GM12878 (cell line): ENCODE measurements around the gene SUCNR1. TPM values are rescaled to one million over a fixed set of nuclear protein-coding genes. Genes with fewer than 3 reads are reported as not detected.

Experiments used
- ATAC-seq: fragments of 200-7000 bp; cut with Tn5 transposase; 3 replicates; pipeline ENCODE4 v1.9.1; 2020; ENCODE audit warnings: mild to moderate bottlenecking, moderate library complexity
- BruUV-seq: library from RNA; stranded (reverse); fragments of 400-500 nt; replicated peaks from 2 replicates; lab custom pipeline; 2021; lab: Mats Ljungman, UMichigan
- CTCF ChIA-PET: fragments of 300-600 bp; sonication (Branson Sonifier 250); formaldehyde crosslinking; extraction: SDS; loops from one replicate; lab custom pipeline; 2021; ENCODE audit warnings: inconsistent platforms; lab: Yijun Ruan, JAX
- POLR2A ChIA-PET: fragments of 350-600 bp; formaldehyde crosslinking; extraction: SDS; loops from one replicate; lab custom pipeline; 2021; ENCODE audit warnings: inconsistent platforms; lab: Charles Lee
- RAD21 ChIA-PET: fragments of 300-600 bp; sonication (Branson Sonifier 250); formaldehyde crosslinking; loops from one replicate; lab custom pipeline; 2023; ENCODE audit warnings: antibody characterized with exemption; ENCODE audit not compliant: unreplicated experiment; lab: Charles Lee
- SMC1A ChIA-PET: fragments of 300-600 bp; sonication (Branson Sonifier 250); formaldehyde crosslinking; loops from one replicate; lab custom pipeline; 2023; ENCODE audit not compliant: unreplicated experiment, uncharacterized antibody; lab: Charles Lee
- DNase-seq: peaks from one replicate; pipeline ENCODE4 v3.0.0-alpha.2; 2011; ENCODE audit warnings: low read depth, low spot score
- FAIRE-seq: peaks from 3 replicates; lab custom pipeline; 2011; peaks lifted over from hg19 to GRCh38; lab: Jason Lieb, UNC
- H2AFZ ChIP-seq: 2 replicates; pipeline ENCODE4 v1.6.0; 2011; ENCODE audit warnings: low read depth, low read length, control low read depth; ENCODE audit not compliant: control insufficient read depth
- H3K27ac ChIP-seq: 2 replicates; pipeline ENCODE4 v1.5.1; 2011; ENCODE audit warnings: control low read depth; ENCODE audit not compliant: control insufficient read depth, insufficient read depth
- H3K27me3 ChIP-seq, 2 experiments: replicated peaks in 1 of 2; 2 replicates each; pipeline versions ENCODE4 v1.6.0 to v1.6.1; 2011; ENCODE audit warnings: low read length in 1 of 2; ENCODE audit not compliant: control insufficient read depth in 2 of 2, insufficient read depth in 2 of 2
- H3K36me3 ChIP-seq, 2 experiments: 2 replicates each; pipeline ENCODE4 v1.5.1; 2011; ENCODE audit warnings: low read length in 1 of 2; ENCODE audit not compliant: control insufficient read depth in 2 of 2, insufficient read depth in 2 of 2
- H3K4me1 ChIP-seq: 2 replicates; pipeline ENCODE4 v1.6.1; 2011; ENCODE audit warnings: mild to moderate bottlenecking, low read length, moderate library complexity, mixed read lengths; ENCODE audit not compliant: control insufficient read depth, insufficient read depth
- H3K4me2 ChIP-seq: 2 replicates; pipeline ENCODE4 v1.6.0; 2011; ENCODE audit warnings: control low read depth; ENCODE audit not compliant: control insufficient read depth, insufficient read depth
- H3K4me3 ChIP-seq: fragments of 200-600 bp; sonication (generic); 2 replicates; pipeline ENCODE4 v1.5.1; 2016
- H3K79me2 ChIP-seq: 2 replicates; pipeline ENCODE4 v1.6.0; 2011; ENCODE audit warnings: low read length; ENCODE audit not compliant: control insufficient read depth, insufficient read depth
- H3K9ac ChIP-seq: 2 replicates; pipeline ENCODE4 v1.8.0; 2011; ENCODE audit warnings: low read length, control low read depth, mixed read lengths; ENCODE audit not compliant: control insufficient read depth, insufficient read depth
- H3K9me3 ChIP-seq: replicated peaks from 3 replicates; pipeline ENCODE4 v1.5.1; 2011; ENCODE audit warnings: mild to moderate bottlenecking, low read length; ENCODE audit not compliant: control insufficient read depth, insufficient read depth
- H4K20me1 ChIP-seq: 2 replicates; pipeline ENCODE4 v1.6.0; 2011; ENCODE audit not compliant: control insufficient read depth, insufficient read depth
- CEBPZ ChIP-seq: fragments of 150-350 bp; IDR thresholded peaks from 2 replicates; pipeline ENCODE4 v1.6.1; 2016; ENCODE audit warnings: low read depth, low read length
- EGR1 ChIP-seq, 2 experiments: IDR thresholded peaks; 1 replicate in 1 of 2; 2 replicates in 1 of 2; pipeline ENCODE4 v1.6.1; 2011 to 2012; ENCODE audit warnings: low read depth in 2 of 2, low read length in 2 of 2, borderline replicate concordance in 1 of 2, mild to moderate bottlenecking in 1 of 2, moderate library complexity in 1 of 2
- FOS ChIP-seq: IDR thresholded peaks from 3 replicates; pipeline ENCODE4 v1.6.1; 2011; ENCODE audit warnings: borderline replicate concordance; ENCODE audit not compliant: insufficient read length; ENCODE audit errors: extremely low read depth
- IRF5 ChIP-seq: fragments of 450-650 bp; IDR thresholded peaks from 2 replicates; pipeline ENCODE4 v1.6.1; 2017; ENCODE audit warnings: borderline replicate concordance
- JUND ChIP-seq: IDR thresholded peaks from 2 replicates; pipeline ENCODE4 v1.6.1; 2012; ENCODE audit warnings: low read depth, mild to moderate bottlenecking, low read length, improper control_type of control experiment, moderate library complexity
- NR2C2 ChIP-seq: IDR thresholded peaks from 2 replicates; pipeline ENCODE4 v1.6.1; 2011; ENCODE audit warnings: borderline replicate concordance, low read depth; ENCODE audit not compliant: control insufficient read depth, insufficient read length
- PAX8 ChIP-seq: fragments of 450-650 bp; IDR thresholded peaks from 2 replicates; pipeline ENCODE4 v1.6.1; 2017; ENCODE audit warnings: mild to moderate bottlenecking, moderate library complexity
- RELB ChIP-seq: fragments of 450-650 bp; IDR thresholded peaks from 2 replicates; pipeline ENCODE4 v1.6.1; 2017; ENCODE audit warnings: low read depth, mild to moderate bottlenecking, moderate library complexity
- SMARCA5 ChIP-seq: fragments of 450-650 bp; IDR thresholded peaks from 2 replicates; pipeline ENCODE4 v1.6.1; 2017; ENCODE audit warnings: mild to moderate bottlenecking
- STAT3 ChIP-seq: IDR thresholded peaks from 2 replicates; pipeline ENCODE4 v1.6.1; 2011; ENCODE audit warnings: low read depth, low read length, improper control_type of control experiment
- ZBED1 ChIP-seq: IDR thresholded peaks from 2 replicates; pipeline ENCODE4 v1.6.1; 2016; ENCODE audit warnings: borderline replicate concordance
- ZBTB40 ChIP-seq: fragments of 450-650 bp; IDR thresholded peaks from 2 replicates; pipeline ENCODE4 v1.6.1; 2016; ENCODE audit warnings: mild to moderate bottlenecking, moderate library complexity, borderline replicate concordance
- ZNF207 ChIP-seq: fragments of 450-650 bp; IDR thresholded peaks from 2 replicates; pipeline ENCODE4 v1.6.1; 2014; ENCODE audit warnings: antibody characterized with exemption, mild to moderate bottlenecking, borderline replicate concordance
- WGBS: methylation state at CpG from one replicate; pipeline ENCODE4 v1.1.6; 2016; ENCODE audit warnings: low lambda C conversion rate; ENCODE audit not compliant: insufficient replicate concordance, insufficient coverage; ENCODE audit errors: missing lambda C conversion rate; 5-methylcytosine and 5-hydroxymethylcytosine counted together
- in situ Hi-C: fragments of 300-500 bp; cut with MboI; formaldehyde crosslinking; loops from 9 replicates; pipeline ENCODE4 v1.14.3; 2018; ENCODE audit warnings: mixed read lengths
- intact Hi-C: fragments of 100-400 bp; cut with micrococcal nuclease; formaldehyde crosslinking; loops from one replicate; pipeline ENCODE4 v1.14.2; 2022; ENCODE audit not compliant: unreplicated experiment
- polyA plus RNA-seq, 11 experiments: library from polyadenylated mRNA; depleted of rRNA in 4 of 11; unstranded in 6 of 11; stranded (reverse) in 5 of 11; fragments of >200 nt; fragmentation: Nextera tagmentation in 4 of 11; fragmentation: Illumina TruSeq in 1 of 11; extraction: Ambion mirVana in 4 of 11; extraction: Trizol in 1 of 11; gene quantifications; 1 replicate in 1 of 11; 2 replicates in 10 of 11; pipeline versions ENCODE4 v1.2.1 to v1.2.3, GENCODE V29; 2011 to 2016; ENCODE audit warnings: inconsistent platforms in 2 of 11, missing spikeins in 2 of 11, low read depth in 1 of 11
- total RNA-seq, 4 experiments: library from RNA; depleted of rRNA in 3 of 4; stranded (reverse); fragments of >200 nt in 3 of 4; fragmentation: Illumina TruSeq in 1 of 4; extraction: Trizol in 1 of 4; gene quantifications; 2 replicates each; pipeline versions ENCODE4 v1.2.1 to v1.2.3, GENCODE V29; 2013 to 2021

The SUCNR1 gene
- total and polyA plus RNA-seq, 10 of the 15 experiments (the other 5 are each of a cell fraction or from before 2014, with no cell fraction given) = 0.03 to 0.12 (median 0.07) TPM; not detected in 4

- Histone ChIP-seq H3K27me3 (no peaks in the 10 kb centered on the region), H3K79me2 (no peaks in the 10 kb centered on the region), H3K36me3 (no peaks in the 10 kb centered on the region), H3K9ac (no peak overlapping the region), H4K20me1 (no peaks in the 10 kb centered on the region), H3K4me1 (no peaks in the 10 kb centered on the region), H3K9me3 (no peaks in the 10 kb centered on the region), H3K27ac (no peak overlapping the region), H2AFZ (no peak overlapping the region), H3K4me2 (no peak overlapping the region), H3K4me3 (no peak overlapping the region)
- no TSS peak for BruUV-seq
- DNase-seq = no peak
- in situ Hi-C loops = no loop called here
- ChIA-PET SMC1A (interaction anchor here (0.8 kb wide), 1 partner anchor 530 kb away, joined by 3 read pairs; no protein-coding TSS in a partner anchor), POLR2A (no interaction called here), RAD21 (no interaction called here), CTCF (no interaction called here)
- no peak for FAIRE-seq
- no peak for ATAC-seq
- intact Hi-C loops = no loop called here
- 47% methylated on average over 2 of the region's 2 CpGs for WGBS
- TF ChIP-seq ZNF207 (no peak), ZBTB40 (no peak), ZBED1 (no peak), JUND (no peak), NR2C2 (no peak), SMARCA5 (no peak), IRF5 (no peak), CEBPZ (no peak), STAT3 (no peak), PAX8 (no peak), EGR1 (IDR thresholded peaks at IDR 0.05; ENCODE audit: borderline replicate concordance in 1 of 2, low read depth in 2 of 2, low read length in 2 of 2) (no peak), RELB (no peak), FOS (no peak)
Observed at GRCh38 chr3:151900460-151900859, 27.0 kb downstream of the SUCNR1 start.
